Measurements from ENCODE around the gene KDM1A.

DNA sequence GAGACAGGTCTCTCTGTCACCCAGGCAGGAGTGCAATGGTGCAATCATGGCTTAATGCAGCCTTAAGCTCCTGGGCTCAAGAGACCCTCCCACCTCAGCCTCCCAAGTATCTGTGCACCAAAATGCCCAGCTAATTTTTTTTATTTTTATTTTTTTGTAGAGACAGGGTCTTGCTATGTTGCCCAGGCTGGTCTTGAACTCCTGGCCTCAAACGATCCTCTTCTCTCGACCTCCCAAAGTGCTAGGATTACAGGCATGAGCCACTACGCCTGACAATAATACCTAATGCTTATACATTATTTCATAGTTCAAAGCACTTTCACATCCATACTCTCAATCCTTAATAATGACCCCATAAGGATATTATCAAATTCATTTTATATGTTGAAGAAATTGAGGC, 101.1 kb downstream of the KDM1A start:
- TF ChIP-seq, protein P1, sequence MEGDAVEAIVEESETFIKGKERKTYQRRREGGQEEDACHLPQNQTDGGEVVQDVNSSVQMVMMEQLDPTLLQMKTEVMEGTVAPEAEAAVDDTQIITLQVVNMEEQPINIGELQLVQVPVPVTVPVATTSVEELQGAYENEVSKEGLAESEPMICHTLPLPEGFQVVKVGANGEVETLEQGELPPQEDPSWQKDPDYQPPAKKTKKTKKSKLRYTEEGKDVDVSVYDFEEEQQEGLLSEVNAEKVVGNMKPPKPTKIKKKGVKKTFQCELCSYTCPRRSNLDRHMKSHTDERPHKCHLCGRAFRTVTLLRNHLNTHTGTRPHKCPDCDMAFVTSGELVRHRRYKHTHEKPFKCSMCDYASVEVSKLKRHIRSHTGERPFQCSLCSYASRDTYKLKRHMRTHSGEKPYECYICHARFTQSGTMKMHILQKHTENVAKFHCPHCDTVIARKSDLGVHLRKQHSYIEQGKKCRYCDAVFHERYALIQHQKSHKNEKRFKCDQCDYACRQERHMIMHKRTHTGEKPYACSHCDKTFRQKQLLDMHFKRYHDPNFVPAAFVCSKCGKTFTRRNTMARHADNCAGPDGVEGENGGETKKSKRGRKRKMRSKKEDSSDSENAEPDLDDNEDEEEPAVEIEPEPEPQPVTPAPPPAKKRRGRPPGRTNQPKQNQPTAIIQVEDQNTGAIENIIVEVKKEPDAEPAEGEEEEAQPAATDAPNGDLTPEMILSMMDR (conservative IDR thresholded peaks at IDR 0.05; ENCODE audit: low read length): no peak
- no peak for TF ChIP-seq EZH2phosphoT487 (IDR thresholded peaks at IDR 0.05; ENCODE audit: borderline replicate concordance)
